ENCODE measurements around the gene PRR33.

Gene PRR33

GRCh38 chr11:1861435-1862411 lies 30.0 kb downstream of the PRR33 start:
- no peak overlapping the region for H2AFZ ChIP-seq (ENCODE audit: low read length)
- H3K36me3 ChIP-seq (ENCODE audit: insufficient read depth, low read length), result no peaks in the 10 kb centered on the region
- no peak overlapping the region for H3K4me3 ChIP-seq (ENCODE audit: low read length, poor library complexity, severe bottlenecking)
- TF ChIP-seq EZH2phosphoT487 (IDR thresholded peaks at IDR 0.05; ENCODE audit: borderline replicate concordance), result no peak
- TF ChIP-seq, protein P1, sequence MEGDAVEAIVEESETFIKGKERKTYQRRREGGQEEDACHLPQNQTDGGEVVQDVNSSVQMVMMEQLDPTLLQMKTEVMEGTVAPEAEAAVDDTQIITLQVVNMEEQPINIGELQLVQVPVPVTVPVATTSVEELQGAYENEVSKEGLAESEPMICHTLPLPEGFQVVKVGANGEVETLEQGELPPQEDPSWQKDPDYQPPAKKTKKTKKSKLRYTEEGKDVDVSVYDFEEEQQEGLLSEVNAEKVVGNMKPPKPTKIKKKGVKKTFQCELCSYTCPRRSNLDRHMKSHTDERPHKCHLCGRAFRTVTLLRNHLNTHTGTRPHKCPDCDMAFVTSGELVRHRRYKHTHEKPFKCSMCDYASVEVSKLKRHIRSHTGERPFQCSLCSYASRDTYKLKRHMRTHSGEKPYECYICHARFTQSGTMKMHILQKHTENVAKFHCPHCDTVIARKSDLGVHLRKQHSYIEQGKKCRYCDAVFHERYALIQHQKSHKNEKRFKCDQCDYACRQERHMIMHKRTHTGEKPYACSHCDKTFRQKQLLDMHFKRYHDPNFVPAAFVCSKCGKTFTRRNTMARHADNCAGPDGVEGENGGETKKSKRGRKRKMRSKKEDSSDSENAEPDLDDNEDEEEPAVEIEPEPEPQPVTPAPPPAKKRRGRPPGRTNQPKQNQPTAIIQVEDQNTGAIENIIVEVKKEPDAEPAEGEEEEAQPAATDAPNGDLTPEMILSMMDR (conservative IDR thresholded peaks at IDR 0.05; ENCODE audit: low read length), result no peak
- H3K9me2 ChIP-seq (replicated peaks; ENCODE audit: low read depth, low read length), result no peaks in the 10 kb centered on the region
- no peaks in the 10 kb centered on the region for H3K4me1 ChIP-seq (ENCODE audit: insufficient read depth, low read length, poor library complexity, severe bottlenecking)
- H3K9me3 ChIP-seq (ENCODE audit: insufficient read depth, low read depth, low read length), result no peaks in the 10 kb centered on the region
- H3K27me3 ChIP-seq (ENCODE audit: insufficient read depth, low read length, poor library complexity, severe bottlenecking), result no peaks in the 10 kb centered on the region
- H3K9ac ChIP-seq (ENCODE audit: low read depth, low read length, poor library complexity, severe bottlenecking), result no peak overlapping the region
- peaks cover 46% of the 10 kb centered on the region; the same call in 1 of the 2 replicates for H3K79me2 ChIP-seq (ENCODE audit: insufficient read depth, low read length)
- no peaks in the 10 kb centered on the region for H3F3A ChIP-seq (ENCODE audit: low read depth)
- H4K20me1 ChIP-seq (ENCODE audit: insufficient read depth, low read length, poor library complexity, severe bottlenecking), result peaks cover 11% of the 10 kb centered on the region
- no peak overlapping the region for H3K4me2 ChIP-seq (ENCODE audit: low read depth, low read length, poor library complexity, severe bottlenecking)

DNA sequence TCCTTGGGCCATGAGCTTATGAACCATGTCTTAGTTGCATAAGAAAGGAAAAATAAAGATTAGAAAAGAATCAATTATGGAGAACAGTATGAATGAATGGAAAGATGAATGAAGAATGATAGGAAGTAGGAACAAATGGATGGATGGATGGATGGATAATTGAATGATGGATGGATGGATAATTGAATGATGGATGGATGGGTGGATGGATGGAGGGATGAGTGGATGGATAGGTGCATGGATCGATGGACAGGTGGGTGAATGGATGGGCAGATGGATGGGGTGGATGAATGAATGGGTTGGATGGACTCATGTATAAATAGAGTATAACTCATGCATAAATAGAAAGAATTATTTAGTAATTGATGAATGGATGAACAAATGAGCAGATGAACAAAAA lies 31.6 kb downstream of the PRR33 start:
- H3K9me2 ChIP-seq (replicated peaks; ENCODE audit: low read depth, low read length), result no peaks in the 10 kb centered on the region
- no peaks in the 10 kb centered on the region for H3K27me3 ChIP-seq (ENCODE audit: insufficient read depth, low read length, poor library complexity, severe bottlenecking)
- no peak overlapping the region for H3K9ac ChIP-seq (ENCODE audit: low read depth, low read length, poor library complexity, severe bottlenecking)
- H3K36me3 ChIP-seq (ENCODE audit: insufficient read depth, low read length), result no peaks in the 10 kb centered on the region
- H3K4me3 ChIP-seq (ENCODE audit: low read length, poor library complexity, severe bottlenecking), result no peak overlapping the region
- TF ChIP-seq, protein P1 (conservative IDR thresholded peaks at IDR 0.05; ENCODE audit: low read length), result no peak
- no peak for TF ChIP-seq EZH2phosphoT487 (IDR thresholded peaks at IDR 0.05; ENCODE audit: borderline replicate concordance)
- H3K4me1 ChIP-seq (ENCODE audit: insufficient read depth, low read length, poor library complexity, severe bottlenecking), result no peaks in the 10 kb centered on the region
- H3K9me3 ChIP-seq (ENCODE audit: insufficient read depth, low read depth, low read length), result no peaks in the 10 kb centered on the region
- H3F3A ChIP-seq (ENCODE audit: low read depth), result no peaks in the 10 kb centered on the region
- peaks cover 62% of the 10 kb centered on the region; the same call in 1 of the 2 replicates for H3K79me2 ChIP-seq (ENCODE audit: insufficient read depth, low read length)
- no peak overlapping the region for H2AFZ ChIP-seq (ENCODE audit: low read length)
- peaks cover 11% of the 10 kb centered on the region for H4K20me1 ChIP-seq (ENCODE audit: insufficient read depth, low read length, poor library complexity, severe bottlenecking)
- no peak overlapping the region for H3K4me2 ChIP-seq (ENCODE audit: low read depth, low read length, poor library complexity, severe bottlenecking)

GRCh38 chr11:1859004-1859403 lies 32.7 kb downstream of the PRR33 start:
- Histone ChIP-seq H3K4me1 (ENCODE audit: insufficient read depth, low read length, poor library complexity, severe bottlenecking) (no peaks in the 10 kb centered on the region), H3K4me2 (ENCODE audit: low read depth, low read length, poor library complexity, severe bottlenecking) (no peak overlapping the region), H2AFZ (ENCODE audit: low read length) (no peak overlapping the region), H3K27me3 (ENCODE audit: insufficient read depth, low read length, poor library complexity, severe bottlenecking) (no peaks in the 10 kb centered on the region), H3K9ac (ENCODE audit: low read depth, low read length, poor library complexity, severe bottlenecking) (no peak overlapping the region), H3K79me2 (ENCODE audit: insufficient read depth, low read length) (peaks cover 73% of the 10 kb centered on the region; the same call in 1 of the 2 replicates), H3K36me3 (ENCODE audit: insufficient read depth, low read length) (no peaks in the 10 kb centered on the region), H3K4me3 (ENCODE audit: low read length, poor library complexity, severe bottlenecking) (no peak overlapping the region), H4K20me1 (ENCODE audit: insufficient read depth, low read length, poor library complexity, severe bottlenecking) (peaks cover 11% of the 10 kb centered on the region), H3K9me3 (ENCODE audit: insufficient read depth, low read depth, low read length) (no peaks in the 10 kb centered on the region), H3F3A (ENCODE audit: low read depth) (no peaks in the 10 kb centered on the region), H3K9me2 (replicated peaks; ENCODE audit: low read depth, low read length) (no peaks in the 10 kb centered on the region)
- no peak for TF ChIP-seq EZH2phosphoT487 (IDR thresholded peaks at IDR 0.05; ENCODE audit: borderline replicate concordance)
- TF ChIP-seq, protein P1 (conservative IDR thresholded peaks at IDR 0.05; ENCODE audit: low read length), result no peak
